ENCODE data around the gene VCX. TPM values are rescaled to one million over a fixed set of nuclear protein-coding genes. Genes with fewer than 3 reads are reported as not detected.
"Not testable (repeated sequence)": the region's sequence is repeated elsewhere in the genome, so short reads cannot be mapped to it uniquely, and the experiment has no call there.

Gene VCX
- not detected for polyA plus RNA-seq
- long read RNA-seq, donor 1: 0 reads
- long read RNA-seq, donor 2: 0 reads
- long read RNA-seq, donor 3: 0 reads
- long read RNA-seq, donor 4: 0 reads
- long read RNA-seq, donor 5: 0 reads
- long read RNA-seq, donor 6: 0 reads
- long read RNA-seq, donor 7: 0 reads
- long read RNA-seq, donor 8: 0 reads
- long read RNA-seq, donor 9: 0 reads
- long read RNA-seq, donor 10: 0 reads

GRCh38 chrX:7842871-7843270 is at the start of gene VCX:
TSS of gene VCX (plus strand) at chrX:7843171. CDS start at chrX:7843204, 33 bp downstream.
- not testable (repeated sequence) for H3K27ac ChIP-seq (ENCODE audit: low read depth in 1 of 3, low read length in 2 of 3); H3K36me3 ChIP-seq (ENCODE audit: control insufficient read depth in 3 of 3, insufficient read depth in 2 of 3, low read depth in 1 of 3, low read length in 3 of 3); H3K27me3 ChIP-seq (ENCODE audit: control insufficient read depth in 3 of 3, insufficient read depth in 3 of 3, low read length in 3 of 3); H3K4me3 ChIP-seq (ENCODE audit: low read depth in 1 of 3, low read length in 3 of 3); DNase-seq; FAIRE-seq; H3K4me1 ChIP-seq (ENCODE audit: control insufficient read depth in 3 of 3, insufficient read depth in 2 of 3, low read depth in 1 of 3, low read length in 2 of 3); H3K9me3 ChIP-seq (ENCODE audit: control insufficient read depth in 2 of 2, insufficient read depth in 1 of 2, low read depth in 1 of 2, low read length in 1 of 2)
- WGBS, 3 donors: 89 to 100% (median 100%) methylated on average over 5 to 9 of the region's 20 CpGs

GRCh38 chrX:7798327-7798726 is 44.6 kb upstream of the VCX start:
- Histone ChIP-seq H3K4me3 (ENCODE audit: low read depth in 1 of 3, low read length in 3 of 3) (no peak overlapping the region), H3K4me1 (ENCODE audit: control insufficient read depth in 3 of 3, insufficient read depth in 2 of 3, low read depth in 1 of 3, low read length in 2 of 3) (no peaks in the 10 kb centered on the region), H3K27ac (ENCODE audit: low read depth in 1 of 3, low read length in 2 of 3) (no peak overlapping the region), H3K27me3 (ENCODE audit: control insufficient read depth in 3 of 3, insufficient read depth in 3 of 3, low read length in 3 of 3) (no peaks in the 10 kb centered on the region), H3K36me3 (ENCODE audit: control insufficient read depth in 3 of 3, insufficient read depth in 2 of 3, low read depth in 1 of 3, low read length in 3 of 3) (no peaks in the 10 kb centered on the region), H3K9me3 (ENCODE audit: control insufficient read depth in 2 of 2, insufficient read depth in 1 of 2, low read depth in 1 of 2, low read length in 1 of 2) (no peaks in the 10 kb centered on the region)
- no peak for DNase-seq
- 79 to 92% (median 88%) methylated on average over 2 of the region's 2 CpGs for WGBS, 3 donors
- FAIRE-seq: no peak

- DNase-seq (no peak), FAIRE-seq (no peak)
- no peaks in the 10 kb centered on the region for H3K4me1 ChIP-seq (ENCODE audit: control insufficient read depth in 3 of 3, insufficient read depth in 2 of 3, low read depth in 1 of 3, low read length in 2 of 3)
- 82 to 100% (median 86%) methylated on average over 2 of the region's 2 CpGs for WGBS, 3 donors
- H3K4me3 ChIP-seq (ENCODE audit: low read depth in 1 of 3, low read length in 3 of 3): no peak overlapping the region
- H3K36me3 ChIP-seq (ENCODE audit: control insufficient read depth in 3 of 3, insufficient read depth in 2 of 3, low read depth in 1 of 3, low read length in 3 of 3): no peaks in the 10 kb centered on the region
- H3K27me3 ChIP-seq (ENCODE audit: control insufficient read depth in 3 of 3, insufficient read depth in 3 of 3, low read length in 3 of 3): no peaks in the 10 kb centered on the region
- H3K27ac ChIP-seq (ENCODE audit: low read depth in 1 of 3, low read length in 2 of 3): no peak overlapping the region
- no peaks in the 10 kb centered on the region for H3K9me3 ChIP-seq (ENCODE audit: control insufficient read depth in 2 of 2, insufficient read depth in 1 of 2, low read depth in 1 of 2, low read length in 1 of 2)
Measured at GRCh38 chrX:7801711-7802110, 41.3 kb upstream of the VCX start.

- H3K36me3 ChIP-seq (ENCODE audit: control insufficient read depth in 3 of 3, insufficient read depth in 2 of 3, low read depth in 1 of 3, low read length in 3 of 3): no peaks in the 10 kb centered on the region
- no peak overlapping the region for H3K27ac ChIP-seq (ENCODE audit: low read depth in 1 of 3, low read length in 2 of 3)
- DNase-seq (peak in 1 of 2 donors; percentile 1), FAIRE-seq (no peak)
- H3K9me3 ChIP-seq (ENCODE audit: control insufficient read depth in 2 of 2, insufficient read depth in 1 of 2, low read depth in 1 of 2, low read length in 1 of 2): peaks cover 0 to 3% of the 10 kb centered on the region in 2 donors
- H3K4me1 ChIP-seq (ENCODE audit: control insufficient read depth in 3 of 3, insufficient read depth in 2 of 3, low read depth in 1 of 3, low read length in 2 of 3): no peaks in the 10 kb centered on the region
- H3K4me3 ChIP-seq (ENCODE audit: low read depth in 1 of 3, low read length in 3 of 3): no peak overlapping the region
- WGBS, 3 donors: 0 to 5% (median 0%) methylated on average over 2 of the region's 2 CpGs
- no peaks in the 10 kb centered on the region for H3K27me3 ChIP-seq (ENCODE audit: control insufficient read depth in 3 of 3, insufficient read depth in 3 of 3, low read length in 3 of 3)
Measured at GRCh38 chrX:7815166-7815805, 27.7 kb upstream of the VCX start.

- no peaks in the 10 kb centered on the region for H3K36me3 ChIP-seq (ENCODE audit: control insufficient read depth in 3 of 3, insufficient read depth in 2 of 3, low read depth in 1 of 3, low read length in 3 of 3)
- no peaks in the 10 kb centered on the region for H3K9me3 ChIP-seq (ENCODE audit: control insufficient read depth in 2 of 2, insufficient read depth in 1 of 2, low read depth in 1 of 2, low read length in 1 of 2)
- H3K4me1 ChIP-seq (ENCODE audit: control insufficient read depth in 3 of 3, insufficient read depth in 2 of 3, low read depth in 1 of 3, low read length in 2 of 3): no peaks in the 10 kb centered on the region
- H3K4me3 ChIP-seq (ENCODE audit: low read depth in 1 of 3, low read length in 3 of 3): no peak overlapping the region
- FAIRE-seq (no peak), DNase-seq (peak; percentile 24 to 25)
- WGBS, 3 donors: 24 to 55% (median 27%) methylated on average over 2 of the region's 2 CpGs
- H3K27me3 ChIP-seq (ENCODE audit: control insufficient read depth in 3 of 3, insufficient read depth in 3 of 3, low read length in 3 of 3): no peaks in the 10 kb centered on the region
- no peak overlapping the region for H3K27ac ChIP-seq (ENCODE audit: low read depth in 1 of 3, low read length in 2 of 3)
Measured at GRCh38 chrX:7828594-7828993, 14.4 kb upstream of the VCX start.

- no peak for DNase-seq
- WGBS, 3 donors: 57 to 87% (median 66%) methylated on average over 3 of the region's 3 CpGs
- H3K36me3 ChIP-seq (ENCODE audit: control insufficient read depth in 3 of 3, insufficient read depth in 2 of 3, low read depth in 1 of 3, low read length in 3 of 3): no peaks in the 10 kb centered on the region
- no peaks in the 10 kb centered on the region for H3K9me3 ChIP-seq (ENCODE audit: control insufficient read depth in 2 of 2, insufficient read depth in 1 of 2, low read depth in 1 of 2, low read length in 1 of 2)
- FAIRE-seq: no peak
- no peak overlapping the region for H3K27ac ChIP-seq (ENCODE audit: low read depth in 1 of 3, low read length in 2 of 3)
- no peaks in the 10 kb centered on the region for H3K4me1 ChIP-seq (ENCODE audit: control insufficient read depth in 3 of 3, insufficient read depth in 2 of 3, low read depth in 1 of 3, low read length in 2 of 3)
- no peaks in the 10 kb centered on the region for H3K27me3 ChIP-seq (ENCODE audit: control insufficient read depth in 3 of 3, insufficient read depth in 3 of 3, low read length in 3 of 3)
- no peak overlapping the region for H3K4me3 ChIP-seq (ENCODE audit: low read depth in 1 of 3, low read length in 3 of 3)
Measured at GRCh38 chrX:7841084-7841805, 1.7 kb upstream of the VCX start.

GRCh38 chrX:7852166-7852565 is 9.2 kb downstream of the VCX start:
- Histone ChIP-seq H3K4me1 (ENCODE audit: control insufficient read depth in 3 of 3, insufficient read depth in 2 of 3, low read depth in 1 of 3, low read length in 2 of 3) (no peaks in the 10 kb centered on the region), H3K9me3 (ENCODE audit: control insufficient read depth in 2 of 2, insufficient read depth in 1 of 2, low read depth in 1 of 2, low read length in 1 of 2) (no peaks in the 10 kb centered on the region), H3K36me3 (ENCODE audit: control insufficient read depth in 3 of 3, insufficient read depth in 2 of 3, low read depth in 1 of 3, low read length in 3 of 3) (no peaks in the 10 kb centered on the region), H3K27me3 (ENCODE audit: control insufficient read depth in 3 of 3, insufficient read depth in 3 of 3, low read length in 3 of 3) (no peaks in the 10 kb centered on the region), H3K27ac (ENCODE audit: low read depth in 1 of 3, low read length in 2 of 3) (no peak overlapping the region), H3K4me3 (ENCODE audit: low read depth in 1 of 3, low read length in 3 of 3) (no peak overlapping the region)
- no peak for DNase-seq
- 9 to 16% (median 9%) methylated on average over 1 of the region's 1 CpG for WGBS, 3 donors
- FAIRE-seq: no peak

GRCh38 chrX:7872042-7872441 is 29.1 kb downstream of the VCX start:
- no peak for DNase-seq
- H3K27me3 ChIP-seq (ENCODE audit: control insufficient read depth in 3 of 3, insufficient read depth in 3 of 3, low read length in 3 of 3): no peaks in the 10 kb centered on the region
- WGBS, 3 donors: 70 to 84% (median 76%) methylated on average over 4 of the region's 4 CpGs

More at GRCh38 chrX:7872042-7872441, 29.1 kb downstream of the VCX start:
- FAIRE-seq: no peak
- no peak overlapping the region for H3K4me3 ChIP-seq (ENCODE audit: low read depth in 1 of 3, low read length in 3 of 3)
- H3K9me3 ChIP-seq (ENCODE audit: control insufficient read depth in 2 of 2, insufficient read depth in 1 of 2, low read depth in 1 of 2, low read length in 1 of 2): no peaks in the 10 kb centered on the region
- no peak overlapping the region for H3K27ac ChIP-seq (ENCODE audit: low read depth in 1 of 3, low read length in 2 of 3)
- H3K4me1 ChIP-seq (ENCODE audit: control insufficient read depth in 3 of 3, insufficient read depth in 2 of 3, low read depth in 1 of 3, low read length in 2 of 3): no peaks in the 10 kb centered on the region
- H3K36me3 ChIP-seq (ENCODE audit: control insufficient read depth in 3 of 3, insufficient read depth in 2 of 3, low read depth in 1 of 3, low read length in 3 of 3): no peaks in the 10 kb centered on the region

All from small intestine (tissue), 16 donors.